HG02870 (cell line): ENCODE results near the gene CYGB.

Experiments used
- ATAC-seq: cut with Tn5 transposase; IDR thresholded peaks from one replicate; pipeline ENCODE4 v1.9.1; 2021; ENCODE audit warnings: mild to moderate bottlenecking, moderate library complexity; ENCODE audit not compliant: unreplicated experiment

Gene CYGB

DNA sequence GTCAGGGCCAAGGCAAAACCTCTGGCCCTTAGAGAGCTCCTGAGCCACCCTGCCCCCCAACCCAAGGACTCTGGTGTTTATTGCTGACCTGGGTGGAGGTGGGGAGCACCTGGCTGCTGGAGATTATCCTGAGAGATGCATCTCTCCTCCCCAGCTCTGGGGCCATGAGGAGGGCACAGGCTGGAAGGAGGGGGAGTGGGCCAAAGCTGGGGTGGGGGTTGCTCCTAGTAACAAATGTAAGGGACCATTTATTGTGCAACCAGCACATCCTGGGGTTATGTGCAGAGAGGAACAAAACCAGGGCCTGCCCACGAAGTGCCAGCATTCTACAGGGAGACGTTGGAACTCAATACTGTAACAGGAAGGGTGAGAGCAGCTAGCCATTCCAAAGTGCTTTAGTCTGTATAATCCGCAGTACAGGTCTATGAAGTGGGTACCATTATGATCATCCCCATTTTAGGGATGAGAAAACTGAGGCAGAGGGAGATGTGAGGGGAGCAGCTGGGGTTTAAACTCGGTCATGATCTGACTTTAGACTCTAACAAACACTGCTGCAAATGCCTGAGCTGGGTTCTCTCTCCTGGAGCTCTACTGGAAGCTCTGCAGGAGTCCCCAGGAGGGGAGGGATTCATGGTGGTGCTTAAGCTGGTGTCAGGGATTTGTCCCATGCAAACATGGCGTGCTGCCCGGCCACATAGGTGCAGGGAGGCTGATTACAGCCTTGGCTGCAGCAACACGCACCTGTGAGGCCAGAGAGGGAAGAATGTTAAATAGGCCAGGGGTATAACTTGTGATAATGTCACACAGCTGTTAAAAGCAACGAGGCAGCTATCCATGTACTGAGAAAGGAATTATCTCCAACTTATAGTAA, 34.9 kb downstream of the CYGB start:
- ATAC-seq: no peak

DNA sequence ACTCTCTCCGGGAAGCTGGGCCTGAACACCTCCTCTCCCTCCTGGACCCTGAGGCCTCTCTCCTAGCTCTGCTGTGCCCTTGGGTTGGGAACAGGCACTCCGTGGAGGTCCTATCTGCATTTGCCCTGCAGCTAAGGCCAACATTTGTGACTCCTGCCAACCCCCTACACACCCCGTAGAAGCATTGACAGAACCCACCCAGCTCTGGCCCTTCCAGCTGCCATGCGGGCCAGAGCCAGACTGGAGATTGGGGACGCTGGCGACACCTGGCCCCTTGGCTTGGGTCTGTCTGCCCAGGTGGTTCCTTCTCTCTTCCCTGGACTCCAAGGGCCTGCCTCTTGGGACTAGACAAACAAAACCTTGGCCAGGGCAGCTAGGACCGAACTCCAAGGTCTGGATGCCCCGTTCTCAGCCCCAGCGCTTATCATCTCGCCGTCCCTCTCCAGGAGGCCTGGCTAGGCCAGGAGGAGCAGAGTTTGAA, 35.6 kb downstream of the CYGB start:
- no peak for ATAC-seq

- ATAC-seq: peak; percentile 54
These were observed 36.3 kb downstream of the CYGB start, which contains the start of gene RHBDF2 for GRCh38 chr17:76501018-76501826. TSS of gene RHBDF2 (minus strand) at chr17:76501423. CDS start at chr17:76481524, 19,899 bp downstream.

DNA sequence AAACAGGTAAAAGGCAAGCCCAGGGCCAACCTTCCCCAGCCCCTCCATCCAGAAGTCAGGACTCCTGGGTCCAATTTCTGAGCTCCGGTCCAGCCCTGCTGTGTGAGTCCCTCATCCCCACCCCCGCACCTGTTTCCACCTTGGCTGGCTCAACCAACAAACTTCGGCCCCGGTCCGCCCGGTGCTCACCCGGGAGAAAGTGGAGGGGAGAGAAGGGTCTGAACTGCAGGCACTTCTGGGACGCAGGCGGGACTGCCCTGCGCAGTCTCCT, 36.8 kb downstream of the CYGB start:
- ATAC-seq: no peak

DNA sequence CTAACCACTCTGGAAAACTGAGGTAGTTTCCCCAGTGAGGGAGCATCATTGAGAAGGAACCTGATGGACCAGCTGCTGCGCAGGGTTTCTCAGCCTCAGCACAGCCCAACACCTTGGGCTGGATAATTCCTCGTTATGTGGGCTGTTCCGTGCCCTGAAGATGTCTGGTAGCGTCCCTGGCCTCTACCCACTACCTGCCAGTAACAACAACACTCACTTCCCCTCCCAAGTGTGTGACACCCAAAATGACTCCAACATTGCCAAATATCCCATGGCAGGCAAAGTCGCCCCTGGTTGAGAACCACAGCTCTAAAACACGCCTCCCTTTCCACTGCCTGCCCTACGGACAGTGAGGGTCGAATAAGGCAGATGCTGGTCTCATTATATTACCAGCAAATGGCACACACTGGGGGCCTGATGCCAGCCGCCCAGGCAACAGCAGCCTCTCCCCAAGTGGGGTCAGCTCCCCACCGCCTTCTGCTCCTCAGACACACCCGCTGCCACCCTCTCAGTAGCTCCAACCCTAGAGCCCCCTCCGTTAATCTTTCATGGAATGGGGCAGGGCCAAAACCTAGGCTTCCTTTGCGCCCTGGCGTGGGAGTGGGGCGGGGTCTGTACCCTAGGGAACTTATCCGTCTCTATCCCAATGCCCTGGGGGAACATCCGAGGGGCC, 37.3 kb downstream of the CYGB start:
- no peak for ATAC-seq

GRCh38 chr17:76499267-76499667, 38.2 kb downstream of the CYGB start:
- no peak for ATAC-seq

GRCh38 chr17:76498876-76499251, 38.6 kb downstream of the CYGB start:
- ATAC-seq: no peak

GRCh38 chr17:76497979-76498875, 39.3 kb downstream of the CYGB start:
- ATAC-seq: no peak

GRCh38 chr17:76497699-76497978, 39.9 kb downstream of the CYGB start:
- ATAC-seq: no peak

DNA sequence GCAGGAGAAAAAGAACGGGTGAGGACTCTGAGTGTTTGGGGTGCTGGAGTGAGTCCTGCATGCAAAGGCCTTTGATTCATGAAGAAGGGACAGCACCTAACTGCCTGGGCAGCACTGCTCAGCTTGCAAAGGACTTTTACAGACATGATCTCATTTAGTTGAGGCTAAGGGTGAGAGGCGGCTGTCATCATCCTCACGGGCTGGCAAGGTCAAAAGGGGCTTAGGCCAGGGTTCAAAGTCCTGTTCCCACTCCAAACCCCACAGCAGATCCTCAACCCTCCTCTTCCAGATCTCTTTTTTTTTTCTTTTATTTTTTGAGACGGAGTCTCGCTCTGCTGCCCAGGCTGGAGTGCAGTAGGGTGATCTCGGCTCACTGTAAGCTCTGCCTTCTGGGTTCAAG, 41.0 kb downstream of the CYGB start:
- no peak for ATAC-seq

GRCh38 chr17:76495663-76496400, 41.7 kb downstream of the CYGB start:
- no peak for ATAC-seq

DNA sequence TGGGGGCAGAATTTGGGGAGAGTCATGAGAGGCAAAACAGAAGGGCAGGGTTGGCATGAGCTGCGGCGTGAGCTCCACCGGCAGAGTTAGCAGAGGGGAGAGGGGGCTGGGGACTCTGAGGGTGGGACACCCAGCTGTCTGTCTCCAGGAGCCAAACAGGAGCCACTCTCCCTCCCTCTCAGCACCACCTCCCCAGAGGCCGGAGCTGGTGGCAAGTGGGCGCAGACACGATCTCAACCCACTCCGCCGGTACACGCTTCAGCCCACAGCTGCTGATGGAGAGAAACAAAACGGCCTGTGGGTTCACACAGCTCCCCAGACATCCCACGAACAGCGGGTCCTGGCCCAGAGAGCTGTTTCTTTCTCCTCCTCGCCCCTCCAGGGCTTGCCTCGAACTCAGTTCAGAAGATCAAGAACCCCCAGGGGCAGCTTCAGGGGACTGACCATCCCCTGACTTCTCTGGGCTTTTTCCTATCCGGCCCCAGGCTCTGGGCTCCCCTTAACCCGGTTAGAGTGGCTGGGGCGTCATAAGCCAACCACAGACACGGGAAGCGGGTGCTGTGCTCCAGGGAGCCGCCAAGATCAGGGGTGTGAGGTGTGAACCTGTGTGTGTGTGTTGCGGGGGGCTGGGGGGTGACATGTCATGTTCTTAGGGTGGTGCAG, 43.9 kb downstream of the CYGB start:
- no peak for ATAC-seq

DNA sequence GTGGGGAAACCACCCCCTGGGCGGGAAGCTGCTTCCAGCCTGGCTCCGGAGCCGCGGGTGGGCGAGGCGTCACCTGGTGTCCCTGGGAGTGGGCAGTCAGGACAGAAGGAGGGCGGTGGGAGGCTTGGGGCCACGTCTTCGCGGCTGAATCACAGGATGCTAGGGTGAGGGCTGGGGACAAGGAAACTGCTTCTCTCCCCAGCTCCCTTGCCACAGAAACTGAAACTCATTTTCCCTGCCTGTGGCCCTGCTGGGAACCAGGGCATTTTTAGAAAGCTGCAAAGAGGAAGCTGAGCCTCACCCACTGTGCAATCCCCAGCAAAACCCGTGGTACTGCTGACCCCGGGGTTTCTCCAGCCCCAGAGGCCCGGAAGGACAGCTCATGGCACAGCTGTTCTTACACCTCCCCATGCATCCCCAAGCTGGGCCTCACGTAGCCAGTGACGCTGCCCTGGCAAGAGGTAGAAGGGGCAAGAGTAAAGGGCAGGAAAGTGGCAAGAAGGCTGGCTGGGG, 44.5 kb downstream of the CYGB start:
- peak; percentile 26 for ATAC-seq

- peak; percentile 38 for ATAC-seq
These were observed 45.2 kb downstream of the CYGB start for GRCh38 chr17:76492123-76492988.

DNA sequence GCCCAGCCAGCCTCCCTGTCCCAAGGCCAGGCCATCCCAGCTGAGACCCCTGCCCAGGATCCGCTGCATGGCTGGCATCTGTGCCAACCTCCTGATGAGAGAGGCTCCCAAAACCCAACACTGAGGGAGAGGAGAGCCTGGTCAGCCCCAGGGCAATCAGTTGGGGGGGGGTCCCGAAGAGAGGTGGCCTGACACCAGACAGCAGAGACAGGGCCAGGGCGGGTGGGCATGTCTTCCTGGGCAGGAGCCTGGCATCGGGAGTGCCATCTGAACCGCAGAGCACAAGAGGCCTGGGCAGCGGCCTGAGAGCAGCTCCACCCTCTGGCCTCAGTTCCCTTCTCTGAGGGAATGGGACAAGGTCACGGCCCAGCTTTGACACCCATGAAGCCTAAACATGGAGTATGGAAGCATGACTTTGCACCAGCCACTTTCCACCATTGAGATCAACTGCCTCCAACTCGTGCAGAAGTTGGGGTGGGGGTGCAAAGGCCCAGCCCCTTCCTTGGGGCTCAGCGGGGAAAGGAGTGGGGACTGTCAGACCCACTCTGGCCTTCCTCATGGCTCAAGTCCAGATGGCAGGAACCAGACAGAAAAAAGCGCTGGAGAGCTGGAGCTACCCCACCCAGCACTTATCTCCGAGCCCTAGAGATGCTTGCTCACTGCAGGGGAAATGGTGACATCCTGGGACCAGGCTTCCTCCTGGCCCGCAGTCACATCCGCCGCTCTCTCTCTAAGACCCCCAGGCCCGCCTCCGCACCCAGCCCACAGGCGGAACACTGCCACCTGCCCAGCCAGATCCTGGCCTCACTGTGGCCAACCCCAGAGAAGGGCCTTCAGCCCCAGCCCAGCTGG, 46.0 kb downstream of the CYGB start:
- no peak for ATAC-seq

DNA sequence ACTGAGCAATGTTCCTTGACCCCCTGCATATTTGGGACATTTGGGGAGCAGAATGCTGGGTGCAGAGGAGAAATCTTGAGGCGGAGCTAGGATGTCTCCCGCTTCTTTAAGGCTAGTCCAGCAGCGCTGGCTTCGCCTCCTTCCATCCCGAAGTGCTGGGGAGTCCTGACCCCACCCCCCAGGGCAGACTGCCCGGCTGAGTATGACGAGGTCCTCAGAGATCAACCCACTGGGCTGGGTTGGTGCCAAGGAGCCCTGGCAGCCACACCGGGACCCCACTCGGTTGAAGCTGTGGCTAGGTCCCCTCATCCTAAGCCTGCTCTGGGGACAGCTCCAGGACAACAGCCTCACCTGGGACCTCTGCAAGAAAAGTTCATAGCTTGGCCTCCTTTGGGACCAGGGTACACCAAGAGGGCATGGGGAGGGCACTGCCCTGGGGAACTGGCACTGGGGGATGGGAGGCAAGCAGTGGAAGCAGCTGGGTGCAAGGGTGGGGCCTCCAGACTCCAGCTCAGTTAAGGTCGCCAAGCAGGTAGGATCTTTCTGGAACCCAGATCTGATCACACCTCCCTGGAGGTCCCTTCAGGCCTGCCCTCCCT, 47.3 kb downstream of the CYGB start:
- no peak for ATAC-seq
